Measurements from ENCODE around the gene SH3BP5L.
"Not testable (repeated sequence)": the region's sequence is repeated elsewhere in the genome, so short reads cannot be mapped to it uniquely, and the experiment has no call there.

Gene SH3BP5L

DNA sequence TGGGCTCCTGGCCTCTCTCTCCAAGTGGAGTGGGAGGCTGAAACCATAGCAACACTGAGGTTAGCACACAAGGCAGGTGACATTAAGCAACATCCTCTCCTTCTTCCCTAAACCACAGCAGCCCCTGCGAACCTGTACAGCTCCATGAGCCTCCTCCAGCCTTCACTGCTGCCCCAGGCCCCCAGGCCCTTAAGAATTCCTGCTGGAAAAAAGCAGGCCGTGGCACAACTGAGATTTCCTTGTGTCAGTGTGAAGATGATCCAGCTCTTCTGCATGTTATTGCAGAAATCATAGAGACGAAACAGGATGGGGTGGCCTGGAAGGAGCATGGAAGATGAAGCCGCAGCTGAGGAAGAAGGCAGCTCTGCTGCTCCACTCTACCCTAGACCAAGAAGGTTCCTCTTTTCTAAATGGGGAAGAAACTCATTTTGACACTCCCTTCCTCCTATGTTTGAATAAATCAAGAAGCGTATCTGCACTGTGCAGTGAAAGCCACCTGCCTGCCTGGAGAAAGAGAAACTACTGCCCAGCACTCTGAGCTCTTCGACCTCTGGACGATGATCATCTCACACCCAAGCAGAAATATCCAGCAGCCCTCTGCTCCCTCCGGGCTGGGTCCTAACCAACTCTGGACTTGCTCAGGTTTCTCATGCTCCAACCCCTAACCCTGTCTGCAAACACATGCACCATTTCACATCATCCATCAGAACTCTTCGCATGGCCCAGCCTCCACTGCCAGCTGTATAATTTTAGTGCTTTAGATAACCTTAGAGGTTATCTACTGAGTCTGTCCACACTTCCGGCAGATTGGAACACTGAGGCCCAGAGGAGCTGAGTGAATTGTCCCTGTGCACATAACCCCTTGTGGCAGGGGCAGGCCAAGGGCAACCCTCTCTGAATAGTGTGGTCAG is 20.7 kb downstream of the SH3BP5L start:
- Mint-ChIP-seq H3K27ac (peak overlapping the region; percentile 82), H3K4me1 (ENCODE audit: low read depth) (peaks cover 56% of the 10 kb centered on the region)

DNA sequence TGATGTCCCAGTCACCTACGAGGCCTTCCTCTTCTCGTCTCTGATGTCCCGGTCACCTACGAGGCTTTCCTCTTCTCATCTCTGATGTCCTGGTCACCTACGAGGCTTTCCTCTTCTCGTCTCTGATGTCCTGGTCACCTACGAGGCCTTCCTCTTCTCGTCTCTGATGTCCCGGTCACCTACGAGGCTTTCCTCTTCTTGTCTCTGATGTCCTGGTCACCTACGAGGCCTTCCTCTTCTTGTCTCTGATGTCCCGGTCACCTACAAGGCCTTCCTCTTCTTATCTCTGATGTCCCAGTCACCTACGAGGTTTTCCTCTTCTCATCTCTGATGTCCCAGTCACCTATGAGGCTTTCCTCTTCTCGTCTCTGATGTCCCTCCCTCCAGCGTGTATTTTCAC is 22.2 kb downstream of the SH3BP5L start:
- intact Hi-C loops (cut with micrococcal nuclease); H3K27me3 Mint-ChIP-seq; H3K9me3 Mint-ChIP-seq; H3K4me3 Mint-ChIP-seq; H3K36me3 Mint-ChIP-seq (ENCODE audit: low read depth): not testable (repeated sequence)
- Mint-ChIP-seq H3K27ac (peak overlapping the region; percentile 82), H3K4me1 (ENCODE audit: low read depth) (peaks cover 61% of the 10 kb centered on the region)

More for the DNA sequence above, 20.7 kb downstream of the SH3BP5L start:
- intact Hi-C loops (cut with micrococcal nuclease) = no loop called here
- Mint-ChIP-seq H3K36me3 (ENCODE audit: low read depth) (peaks cover 12% of the 10 kb centered on the region), H3K4me3 (peak overlapping the region; percentile 66), H3K9me3 (no peaks in the 10 kb centered on the region), H3K27me3 (no peaks in the 10 kb centered on the region)

DNA sequence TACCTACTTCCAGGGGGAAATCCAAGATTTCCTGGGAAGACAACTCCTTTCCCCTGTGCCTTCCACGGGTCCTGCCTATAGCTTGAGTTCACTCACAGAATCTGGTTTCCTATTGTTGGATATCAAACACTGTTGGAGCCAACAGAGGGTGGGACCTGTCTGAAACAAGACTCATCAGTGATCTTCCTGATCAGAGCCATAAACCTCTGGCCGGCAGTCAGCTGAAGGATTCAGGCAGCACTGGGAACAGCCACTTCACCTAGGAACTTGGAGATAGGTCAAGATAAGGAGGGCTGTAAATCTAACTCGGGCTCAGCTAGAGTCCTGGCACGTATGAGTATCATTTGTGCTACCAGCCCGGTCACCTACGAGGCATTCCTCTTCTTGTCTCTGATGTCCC is 23.3 kb downstream of the SH3BP5L start:
- H3K4me3 Mint-ChIP-seq = no peak overlapping the region
- peaks cover 65% of the 10 kb centered on the region for H3K4me1 Mint-ChIP-seq (ENCODE audit: low read depth)

DNA sequence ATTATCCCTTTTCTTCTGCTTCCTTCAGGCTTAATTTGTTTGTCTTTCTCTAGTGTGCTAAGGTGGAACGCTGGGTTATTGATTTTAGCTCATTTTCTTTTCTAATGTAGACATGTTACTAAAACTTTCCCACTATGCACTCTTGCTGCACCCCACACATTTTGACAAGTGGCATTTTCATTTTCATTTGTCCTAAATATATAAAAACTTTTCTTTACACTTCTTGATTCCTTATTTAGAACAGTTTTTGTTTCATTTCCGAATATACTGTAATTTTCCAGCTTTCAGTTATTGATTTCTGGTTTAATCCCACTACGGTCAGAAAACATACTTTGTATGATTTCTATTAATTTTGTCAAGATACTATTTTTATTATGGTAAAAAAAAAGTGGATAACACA is 25.3 kb downstream of the SH3BP5L start:
- no peaks in the 10 kb centered on the region for H3K9me3 Mint-ChIP-seq
- no peaks in the 10 kb centered on the region for H3K27me3 Mint-ChIP-seq
- H3K27ac Mint-ChIP-seq = no peak overlapping the region
- H3K4me3 Mint-ChIP-seq = no peak overlapping the region
- intact Hi-C loops (cut with micrococcal nuclease) = no loop called here
- H3K4me1 Mint-ChIP-seq (ENCODE audit: low read depth) = peaks cover 45% of the 10 kb centered on the region
- no peaks in the 10 kb centered on the region for H3K36me3 Mint-ChIP-seq (ENCODE audit: low read depth)

More for the DNA sequence above, 23.3 kb downstream of the SH3BP5L start:
- intact Hi-C loops (cut with micrococcal nuclease) = no loop called here
- Mint-ChIP-seq H3K36me3 (ENCODE audit: low read depth) (no peaks in the 10 kb centered on the region), H3K27ac (no peak overlapping the region), H3K9me3 (no peaks in the 10 kb centered on the region), H3K27me3 (no peaks in the 10 kb centered on the region)

DNA sequence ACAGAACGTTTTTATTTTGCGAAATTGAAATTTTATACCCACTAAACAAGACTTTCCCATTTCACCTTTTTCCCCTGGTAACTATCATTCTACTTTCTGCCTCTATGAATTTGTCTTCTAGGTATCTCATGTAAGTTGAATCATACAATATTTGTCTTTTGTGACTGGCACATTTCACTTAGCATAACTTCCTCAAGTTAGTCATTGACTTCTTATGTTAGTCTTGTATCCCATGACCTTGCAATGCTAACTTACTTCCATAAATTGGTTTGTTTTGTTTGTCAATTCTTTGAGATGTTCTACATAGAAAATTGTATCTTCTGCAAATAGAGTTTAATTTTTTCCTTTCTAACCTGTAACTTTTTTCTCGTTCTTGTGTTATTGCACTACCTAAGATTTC is 26.9 kb downstream of the SH3BP5L start:
- intact Hi-C loops (cut with micrococcal nuclease) = no loop called here
- H3K27ac Mint-ChIP-seq = no peak overlapping the region
- no peaks in the 10 kb centered on the region for H3K36me3 Mint-ChIP-seq (ENCODE audit: low read depth)
- peaks cover 15% of the 10 kb centered on the region for H3K9me3 Mint-ChIP-seq
- peaks cover 36% of the 10 kb centered on the region for H3K4me1 Mint-ChIP-seq (ENCODE audit: low read depth)
- no peak overlapping the region for H3K4me3 Mint-ChIP-seq
- H3K27me3 Mint-ChIP-seq = no peaks in the 10 kb centered on the region

DNA sequence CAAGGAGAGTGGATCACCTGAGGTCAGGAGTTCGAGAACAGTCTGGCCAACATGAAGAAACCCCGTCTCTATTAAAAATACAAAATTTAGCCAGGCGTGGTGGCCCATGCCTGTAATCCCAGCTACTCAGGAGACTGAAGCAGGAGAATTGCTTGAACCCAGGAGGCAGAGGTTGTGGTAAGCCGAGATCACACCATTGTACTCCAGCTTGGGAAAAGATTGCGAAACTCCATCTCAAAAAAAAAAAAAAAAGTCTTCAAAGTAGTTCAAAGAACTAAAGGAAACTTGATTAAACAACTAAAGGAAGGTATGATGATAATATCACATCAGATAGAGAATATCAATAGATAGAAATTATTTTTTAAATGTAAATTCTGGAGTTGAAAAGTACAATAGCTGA is 31.1 kb downstream of the SH3BP5L start:
- H3K4me3 Mint-ChIP-seq; H3K27ac Mint-ChIP-seq; H3K27me3 Mint-ChIP-seq; intact Hi-C loops (cut with micrococcal nuclease); H3K36me3 Mint-ChIP-seq (ENCODE audit: low read depth): not testable (repeated sequence)
- peaks cover 36% of the 10 kb centered on the region for H3K4me1 Mint-ChIP-seq (ENCODE audit: low read depth)
- H3K9me3 Mint-ChIP-seq = peaks cover 18% of the 10 kb centered on the region

DNA sequence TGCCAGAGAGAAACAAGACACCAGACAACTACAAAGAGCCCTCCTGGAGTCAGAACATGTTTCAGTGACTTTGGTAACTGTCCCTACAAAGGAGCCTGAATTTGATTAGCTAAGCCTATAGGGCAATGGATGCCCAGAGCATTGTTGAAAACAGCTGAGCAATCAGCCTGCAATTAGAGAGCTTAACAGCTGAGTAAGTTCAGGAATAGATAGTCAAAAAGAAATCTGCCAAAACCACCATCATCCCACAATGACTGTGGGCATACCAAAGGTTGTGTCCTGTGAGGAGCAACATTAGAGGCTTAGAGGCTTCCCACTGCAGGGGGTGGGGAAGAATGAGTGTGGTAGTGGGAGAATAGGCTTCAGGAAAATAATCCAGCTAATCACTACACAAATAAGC is 32.1 kb downstream of the SH3BP5L start:
- no peaks in the 10 kb centered on the region for H3K36me3 Mint-ChIP-seq (ENCODE audit: low read depth)
- peaks cover 27% of the 10 kb centered on the region for H3K4me1 Mint-ChIP-seq (ENCODE audit: low read depth)
- intact Hi-C loops (cut with micrococcal nuclease) = no loop called here
- peak overlapping the region; percentile 9 for H3K27ac Mint-ChIP-seq
- no peaks in the 10 kb centered on the region for H3K27me3 Mint-ChIP-seq
- no peak overlapping the region for H3K4me3 Mint-ChIP-seq
- peaks cover 18% of the 10 kb centered on the region for H3K9me3 Mint-ChIP-seq

DNA sequence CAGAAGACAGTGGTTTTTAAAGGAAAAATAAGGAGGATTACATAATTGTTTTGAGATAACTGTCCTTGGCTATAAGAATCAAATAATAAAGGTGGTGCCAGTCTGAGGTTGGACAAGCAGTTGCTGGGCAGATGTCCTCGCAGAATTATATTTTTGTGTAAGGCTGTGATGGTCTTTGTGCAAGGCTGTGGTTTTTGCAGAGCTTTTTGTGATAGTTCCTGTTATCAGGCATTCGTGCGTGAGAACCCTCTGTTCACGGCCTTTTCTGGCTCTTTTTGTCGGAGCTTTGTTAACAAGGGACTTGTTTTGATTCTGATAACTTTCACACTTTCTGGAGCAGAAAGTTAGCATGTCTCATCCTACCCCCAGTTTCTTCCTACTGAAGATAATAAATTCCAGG is 33.4 kb downstream of the SH3BP5L start:
- H3K27me3 Mint-ChIP-seq = no peaks in the 10 kb centered on the region
- H3K36me3 Mint-ChIP-seq (ENCODE audit: low read depth) = no peaks in the 10 kb centered on the region
- H3K4me1 Mint-ChIP-seq (ENCODE audit: low read depth) = peaks cover 23% of the 10 kb centered on the region
- H3K9me3 Mint-ChIP-seq = peaks cover 18% of the 10 kb centered on the region
- intact Hi-C loops (cut with micrococcal nuclease) = no loop called here
- no peak overlapping the region for H3K27ac Mint-ChIP-seq
- no peak overlapping the region for H3K4me3 Mint-ChIP-seq

DNA sequence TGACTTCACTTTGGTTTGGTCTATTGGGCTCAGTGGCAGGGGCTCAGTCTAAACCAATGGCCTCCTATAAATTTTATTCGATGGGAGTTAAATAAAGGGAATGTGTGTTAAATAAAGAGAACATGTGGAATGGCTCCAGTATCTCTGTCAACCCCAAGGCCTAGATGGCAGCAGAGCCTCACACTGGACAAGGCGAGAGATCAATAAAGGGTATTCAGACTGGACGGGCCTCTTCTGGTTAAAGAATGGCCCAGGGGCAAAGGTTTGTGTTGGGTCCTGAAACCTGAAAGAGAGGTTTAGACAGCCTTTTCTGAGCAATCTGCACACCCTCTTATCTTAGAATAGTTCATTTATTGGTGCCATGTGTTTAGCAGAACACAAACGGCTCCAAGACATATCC is 34.7 kb downstream of the SH3BP5L start:
- intact Hi-C loops (cut with micrococcal nuclease) = no loop called here
- Mint-ChIP-seq H3K9me3 (peaks cover 18% of the 10 kb centered on the region), H3K27ac (no peak overlapping the region), H3K36me3 (ENCODE audit: low read depth) (no peaks in the 10 kb centered on the region), H3K4me1 (ENCODE audit: low read depth) (peaks cover 36% of the 10 kb centered on the region), H3K4me3 (no peak overlapping the region), H3K27me3 (no peaks in the 10 kb centered on the region)

DNA sequence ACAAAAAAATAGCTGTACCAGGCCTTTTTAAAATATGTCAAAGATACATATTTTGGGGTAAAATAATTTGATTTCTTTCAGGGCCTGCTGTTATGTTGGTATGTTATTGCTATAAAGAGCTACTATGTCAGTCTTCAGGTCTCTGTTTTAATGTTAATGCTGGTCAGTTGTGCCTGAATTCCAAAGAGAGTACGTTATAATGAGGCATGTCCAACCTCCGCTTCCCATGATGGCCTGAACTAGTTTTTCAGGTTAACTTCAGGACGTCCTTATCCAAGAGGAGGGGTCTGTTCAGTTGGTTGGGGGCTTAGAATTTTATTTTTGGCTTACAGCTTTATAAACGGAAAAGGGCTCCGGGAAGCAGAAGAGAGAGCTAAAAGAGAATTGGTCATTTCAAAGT is 35.3 kb downstream of the SH3BP5L start:
- intact Hi-C loops (cut with micrococcal nuclease) = no loop called here
- Mint-ChIP-seq H3K27ac (no peak overlapping the region), H3K36me3 (ENCODE audit: low read depth) (no peaks in the 10 kb centered on the region), H3K9me3 (peaks cover 18% of the 10 kb centered on the region), H3K4me3 (no peak overlapping the region), H3K27me3 (no peaks in the 10 kb centered on the region), H3K4me1 (ENCODE audit: low read depth) (peaks cover 41% of the 10 kb centered on the region)

DNA sequence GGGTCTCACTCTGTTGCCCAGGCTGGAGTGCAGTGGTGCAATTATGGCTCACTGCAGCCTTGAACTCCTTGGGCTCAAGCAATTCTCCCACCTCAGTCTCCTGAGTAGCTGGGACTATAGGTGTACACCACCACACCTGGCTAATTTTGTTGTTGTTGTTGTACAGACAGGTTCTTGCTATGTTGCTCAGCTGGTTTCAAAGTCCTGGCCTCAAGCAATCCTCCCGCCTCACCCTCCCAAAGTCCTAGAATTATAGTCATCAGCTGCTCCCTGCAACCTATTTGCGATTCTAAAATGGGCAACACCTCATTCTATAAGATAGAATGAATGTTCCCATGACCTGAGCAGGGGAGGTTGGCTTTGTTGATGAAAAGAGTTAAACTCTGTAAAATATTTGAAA is 36.4 kb downstream of the SH3BP5L start:
- H3K9me3 Mint-ChIP-seq; H3K27me3 Mint-ChIP-seq; H3K36me3 Mint-ChIP-seq (ENCODE audit: low read depth); intact Hi-C loops (cut with micrococcal nuclease); H3K27ac Mint-ChIP-seq; H3K4me3 Mint-ChIP-seq: not testable (repeated sequence)
- H3K4me1 Mint-ChIP-seq (ENCODE audit: low read depth) = peaks cover 40% of the 10 kb centered on the region

DNA sequence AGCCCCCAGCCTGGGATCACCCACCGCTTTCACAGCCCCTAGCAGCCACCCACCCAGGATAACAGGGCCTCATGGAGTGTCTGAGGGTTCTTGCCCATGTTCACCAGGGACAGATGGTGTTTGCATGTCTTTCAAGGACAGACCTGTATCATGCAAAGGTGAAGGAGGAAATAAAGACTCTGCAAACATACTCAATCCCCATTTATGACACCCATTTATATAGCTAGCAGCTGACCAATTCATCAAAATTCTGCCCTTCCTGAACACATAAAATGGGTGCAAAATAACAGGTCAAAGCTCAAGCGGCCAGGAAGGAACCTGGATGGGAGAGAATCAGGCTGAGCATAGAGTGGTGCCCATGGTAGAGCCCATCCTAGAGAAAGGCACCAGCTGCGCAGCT is 37.4 kb downstream of the SH3BP5L start:
- Mint-ChIP-seq H3K4me3 (no peak overlapping the region), H3K9me3 (no peaks in the 10 kb centered on the region), H3K27me3 (peaks cover 2% of the 10 kb centered on the region), H3K27ac (no peak overlapping the region), H3K4me1 (ENCODE audit: low read depth) (peaks cover 34% of the 10 kb centered on the region), H3K36me3 (ENCODE audit: low read depth) (no peaks in the 10 kb centered on the region)
- intact Hi-C loops (cut with micrococcal nuclease) = no loop called here

DNA sequence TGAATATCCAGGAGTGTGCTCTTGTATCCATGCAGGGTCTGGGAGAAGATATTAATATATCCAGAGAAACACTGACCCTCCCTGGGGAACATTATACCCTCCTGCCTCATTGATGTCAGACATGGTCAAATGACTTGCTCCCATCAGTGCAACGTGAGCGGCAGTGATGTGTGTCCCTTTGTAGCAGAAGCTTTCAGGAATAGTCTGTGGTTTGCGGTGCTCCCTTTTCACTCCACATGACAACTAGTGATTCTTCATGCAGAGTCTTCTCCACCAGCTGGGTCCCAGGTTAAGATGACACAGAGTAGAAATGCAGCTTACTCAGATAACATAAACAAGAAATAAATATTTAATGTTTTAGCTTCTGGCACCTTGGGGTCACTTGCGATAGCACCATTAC is 38.3 kb downstream of the SH3BP5L start:
- Mint-ChIP-seq H3K4me1 (ENCODE audit: low read depth) (peaks cover 30% of the 10 kb centered on the region), H3K27me3 (peaks cover 2% of the 10 kb centered on the region), H3K36me3 (ENCODE audit: low read depth) (no peaks in the 10 kb centered on the region), H3K9me3 (no peaks in the 10 kb centered on the region), H3K4me3 (no peak overlapping the region), H3K27ac (no peak overlapping the region)
- intact Hi-C loops (cut with micrococcal nuclease) = no loop called here

DNA sequence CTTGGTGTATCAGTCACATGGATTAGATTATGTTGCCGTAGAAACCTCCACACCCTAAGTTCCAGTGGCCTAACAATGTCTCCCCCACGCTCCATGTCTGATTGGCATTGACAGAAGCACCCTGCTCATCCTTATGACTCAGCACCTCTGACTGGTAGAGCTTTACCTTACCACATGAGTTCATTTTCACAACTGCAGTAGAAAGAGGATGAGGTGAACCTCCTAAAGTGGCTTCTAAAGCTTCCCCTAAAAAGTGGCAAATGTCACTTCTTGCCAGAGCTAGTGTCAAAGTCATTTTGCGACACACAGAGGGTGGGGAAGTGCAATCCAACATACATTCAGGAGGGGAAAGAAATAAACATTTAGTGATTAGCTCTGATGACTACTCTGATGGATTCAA is 39.6 kb downstream of the SH3BP5L start:
- Mint-ChIP-seq H3K27ac (no peak overlapping the region), H3K36me3 (ENCODE audit: low read depth) (no peaks in the 10 kb centered on the region), H3K9me3 (peaks cover 7% of the 10 kb centered on the region), H3K4me1 (ENCODE audit: low read depth) (peaks cover 24% of the 10 kb centered on the region), H3K4me3 (no peak overlapping the region), H3K27me3 (peaks cover 2% of the 10 kb centered on the region)
- intact Hi-C loops (cut with micrococcal nuclease) = no loop called here

DNA sequence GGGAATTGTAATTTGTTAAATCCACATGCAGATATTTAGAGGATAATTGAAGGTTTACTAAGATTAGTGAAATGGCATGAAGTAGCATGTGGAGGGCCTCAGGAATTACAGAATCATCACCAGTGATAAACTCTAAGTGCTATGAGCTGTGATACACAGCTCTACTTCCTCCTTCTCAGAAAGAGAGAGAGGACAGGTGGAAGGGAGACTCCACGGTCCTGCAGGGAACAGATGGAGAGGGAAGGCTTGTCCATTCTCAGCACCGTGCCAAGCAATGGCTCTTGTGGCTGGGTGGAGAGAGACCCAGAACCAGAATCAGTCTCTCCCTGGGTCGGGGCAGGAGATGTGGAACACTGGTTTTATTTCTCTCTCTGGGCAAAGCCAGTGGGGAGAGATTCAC is 42.3 kb downstream of the SH3BP5L start:
- peaks cover 36% of the 10 kb centered on the region for H3K4me1 Mint-ChIP-seq (ENCODE audit: low read depth)
- H3K36me3 Mint-ChIP-seq (ENCODE audit: low read depth) = no peaks in the 10 kb centered on the region
- intact Hi-C loops (cut with micrococcal nuclease) = no loop called here
- peaks cover 2% of the 10 kb centered on the region for H3K27me3 Mint-ChIP-seq
- no peak overlapping the region for H3K4me3 Mint-ChIP-seq
- no peak overlapping the region for H3K27ac Mint-ChIP-seq
- peaks cover 17% of the 10 kb centered on the region for H3K9me3 Mint-ChIP-seq
